SK-N-SH (cell line): ENCODE measurements around the gene WDTC1. TPM values are rescaled to one million over a fixed set of nuclear protein-coding genes. Genes with fewer than 3 reads are reported as not detected.

ENCODE experiments used
- CTCF ChIA-PET: fragments of 300-600, 350-600 bp; formaldehyde crosslinking; extraction: SDS; loops from one replicate; lab custom pipeline; 2021; lab: Yijun Ruan, JAX
- POLR2A ChIA-PET: fragments of 350-600 bp; sonication (Branson Sonifier 250); formaldehyde crosslinking; extraction: SDS; loops from one replicate; lab custom pipeline; 2020; ENCODE audit warnings: antibody characterized with exemption, inconsistent platforms; lab: Yijun Ruan, JAX
- DNase-seq: peaks from one replicate; pipeline ENCODE4 v3.0.0; 2012
- H2AFZ ChIP-seq: fragments of 200-600 bp; sonication (generic); 2 replicates; pipeline ENCODE4 v1.8.1; 2016; ENCODE audit warnings: antibody characterized with exemption, mild to moderate bottlenecking, low read depth
- H3F3A ChIP-seq: fragments of 200-600 bp; sonication (generic); replicated peaks from 2 replicates; pipeline ENCODE3; 2016; ENCODE audit warnings: antibody characterized with exemption, mild to moderate bottlenecking; ENCODE audit not compliant: insufficient read depth
- H3K27ac ChIP-seq, 2 experiments: fragments of 200-500 bp in 1 of 2; fragments of 200-600 bp in 1 of 2; sonication (Bioruptor generic) in 1 of 2; sonication (generic), shearing (Covaris generic) in 1 of 2; 2 replicates each; pipeline versions ENCODE4 v1.5.1 to v1.6.1; 2014 to 2016; ENCODE audit warnings: low read depth in 2 of 2, inconsistent platforms in 1 of 2, low read length in 1 of 2, mild to moderate bottlenecking in 1 of 2, mixed read lengths in 1 of 2
- H3K27me3 ChIP-seq: fragments of 200-600 bp; sonication (generic), shearing (Covaris generic); 2 replicates; pipeline ENCODE4 v1.6.1; 2016; ENCODE audit warnings: mixed run types; ENCODE audit not compliant: insufficient read depth
- H3K36me3 ChIP-seq, 2 experiments: fragments of 200-500 bp in 1 of 2; fragments of 200-600 bp in 1 of 2; sonication (Bioruptor generic) in 1 of 2; sonication (generic) in 1 of 2; replicated peaks in 1 of 2; 2 replicates each; pipeline versions ENCODE3 to v1.5.1; 2014 to 2016; ENCODE audit warnings: low read length in 1 of 2, mild to moderate bottlenecking in 1 of 2; ENCODE audit not compliant: insufficient read depth in 2 of 2, control insufficient read depth in 1 of 2
- H3K4me1 ChIP-seq, 2 experiments: fragments of 200-500 bp in 1 of 2; fragments of 200-600 bp in 1 of 2; sonication (Bioruptor generic) in 1 of 2; sonication (generic), shearing (Covaris generic) in 1 of 2; 2 replicates each; pipeline versions ENCODE4 v1.5.1 to v1.6.1; 2014 to 2016; ENCODE audit warnings: low read depth in 1 of 2, low read length in 1 of 2, mixed run types in 1 of 2; ENCODE audit not compliant: insufficient read depth in 2 of 2, control insufficient read depth in 1 of 2
- H3K4me2 ChIP-seq: fragments of 200-600 bp; sonication (generic), shearing (Covaris generic); 2 replicates; pipeline ENCODE4 v1.6.1; 2017; ENCODE audit warnings: mixed run types
- H3K4me3 ChIP-seq, 2 experiments: fragments of 200-500 bp in 1 of 2; fragments of 200-600 bp in 1 of 2; sonication (Bioruptor generic) in 1 of 2; sonication (generic), shearing (Covaris generic) in 1 of 2; 2 replicates each; pipeline versions ENCODE4 v1.5.1 to v1.8.1; 2014 to 2016; ENCODE audit warnings: low read depth in 2 of 2, inconsistent platforms in 1 of 2, low read length in 1 of 2, mild to moderate bottlenecking in 1 of 2, mixed read lengths in 1 of 2, moderate library complexity in 1 of 2
- H3K79me2 ChIP-seq: fragments of 200-600 bp; sonication (generic); 2 replicates; pipeline ENCODE4 v1.8.1; 2017; ENCODE audit warnings: mild to moderate bottlenecking; ENCODE audit not compliant: insufficient read depth
- H3K9ac ChIP-seq: fragments of 200-600 bp; sonication (generic); 2 replicates; pipeline ENCODE4 v1.6.1; 2017; ENCODE audit warnings: mixed run types
- H3K9me2 ChIP-seq: fragments of 200-600 bp; sonication (generic); 2 replicates; pipeline ENCODE4 v1.6.1; 2017; ENCODE audit warnings: mixed run types
- H3K9me3 ChIP-seq: fragments of 200-600 bp; sonication (generic); 2 replicates; pipeline ENCODE4 v1.6.1; 2017; ENCODE audit warnings: mixed run types, mild to moderate bottlenecking, moderate library complexity
- H4K20me1 ChIP-seq: fragments of 200-600 bp; sonication (generic); 2 replicates; pipeline ENCODE4 v1.6.1; 2017; ENCODE audit warnings: mild to moderate bottlenecking, mixed run types; ENCODE audit not compliant: insufficient read depth
- CTCF ChIP-seq: fragments of 200-600 bp; sonication (generic); IDR thresholded peaks from 2 replicates; pipeline ENCODE4 v1.6.1; 2017; ENCODE audit warnings: antibody characterized with exemption, mild to moderate bottlenecking, moderate library complexity
- EZH2phosphoT487 ChIP-seq: fragments of 200-600 bp; sonication (generic); IDR thresholded peaks from 2 replicates; pipeline ENCODE4 v1.6.1; 2017; ENCODE audit warnings: low read depth, mixed run types, mild to moderate bottlenecking, antibody characterized with exemption, moderate library complexity, borderline replicate concordance
- GATA2 ChIP-seq: sonication (generic); formaldehyde crosslinking; IDR thresholded peaks from 2 replicates; pipeline ENCODE4 v1.5.0; 2020; ENCODE audit warnings: mild to moderate bottlenecking, missing genetic modification reagents
- IRF3 ChIP-seq: fragments of 150-350 bp; IDR thresholded peaks from 2 replicates; pipeline ENCODE4 v1.6.1; 2016; ENCODE audit warnings: mild to moderate bottlenecking, low read depth, low read length
- MAX ChIP-seq: IDR thresholded peaks from 2 replicates; pipeline ENCODE4 v1.4.0; 2012; ENCODE audit warnings: low read depth
- MXI1 ChIP-seq: IDR thresholded peaks from 2 replicates; pipeline ENCODE4 v1.6.1; 2012; ENCODE audit warnings: mild to moderate bottlenecking, low read depth, low read length, improper control_type of control experiment
- NFIC ChIP-seq: IDR thresholded peaks from 2 replicates; pipeline ENCODE4 v1.4.0; 2012; ENCODE audit warnings: borderline replicate concordance
- NRF1 ChIP-seq: IDR thresholded peaks from 2 replicates; pipeline ENCODE4 v1.6.1; 2012; ENCODE audit warnings: low read depth, mild to moderate bottlenecking, low read length
- POLR2AphosphoS5 ChIP-seq: IDR thresholded peaks from 2 replicates; pipeline ENCODE4 v1.6.1; 2012; ENCODE audit warnings: low read depth, low read length
- RCOR1 ChIP-seq: fragments of 150-350 bp; IDR thresholded peaks from 2 replicates; pipeline ENCODE4 v1.6.1; 2017; ENCODE audit warnings: antibody characterized with exemption, low read length
- RXRA ChIP-seq: IDR thresholded peaks from 2 replicates; pipeline ENCODE4 v1.4.0; 2012; ENCODE audit warnings: low read depth, mild to moderate bottlenecking, borderline replicate concordance
- SIN3A ChIP-seq: IDR thresholded peaks from 2 replicates; pipeline ENCODE4 v1.6.1; 2012; ENCODE audit warnings: low read depth, mild to moderate bottlenecking, low read length, moderate library complexity, borderline replicate concordance
- TAF1 ChIP-seq: IDR thresholded peaks from 2 replicates; pipeline ENCODE4 v1.6.1; 2012; ENCODE audit warnings: low read depth, mild to moderate bottlenecking, low read length, moderate library complexity, borderline replicate concordance
- TCF12 ChIP-seq: IDR thresholded peaks from 2 replicates; pipeline ENCODE4 v1.4.0; 2012
- TEAD4 ChIP-seq: IDR thresholded peaks from 2 replicates; pipeline ENCODE4 v1.4.0; 2012; ENCODE audit warnings: mild to moderate bottlenecking, borderline replicate concordance; ENCODE audit not compliant: insufficient read depth
- USF1 ChIP-seq: IDR thresholded peaks from 2 replicates; pipeline ENCODE4 v1.4.0; 2012; ENCODE audit warnings: low read depth, borderline replicate concordance
- USF2 ChIP-seq: fragments of 150-350 bp; IDR thresholded peaks from 2 replicates; pipeline ENCODE4 v1.6.1; 2017; ENCODE audit warnings: antibody characterized with exemption, low read length, low read depth, borderline replicate concordance
- YY1 ChIP-seq: IDR thresholded peaks from 2 replicates; pipeline ENCODE4 v1.4.0; 2012; ENCODE audit warnings: low read depth, mild to moderate bottlenecking
- WGBS: methylation state at CpG from one replicate; pipeline ENCODE4 v1.1.6; 2017; ENCODE audit warnings: low lambda C conversion rate; 5-methylcytosine and 5-hydroxymethylcytosine counted together
- polyA plus RNA-seq, 3 experiments: library from polyadenylated mRNA; depleted of rRNA; stranded (reverse); fragments of >200 nt; gene quantifications; 2 replicates each; pipeline ENCODE4 v1.2.3, GENCODE V29; 2012

WDTC1 gene
- polyA plus RNA-seq, 1 of the 3 experiments (the other 2 are of a cell fraction): 12.0 TPM

- TF ChIP-seq USF2: no peak
- no peak for TF ChIP-seq TAF1
- no peak for TF ChIP-seq RCOR1
- TF ChIP-seq TEAD4: no peak
Observed at GRCh38 chr1:27227765-27228164, 6.7 kb upstream of the WDTC1 start (continued).

GRCh38 chr1:27233667-27234048 is 774 bp upstream of the WDTC1 start:
- no peak overlapping the region for H3K9ac ChIP-seq
- CTCF ChIA-PET: interaction anchor here (1.5 kb wide), 1 partner anchor 51 kb away, joined by 3 read pairs; no protein-coding TSS in a partner anchor
- H3K9me2 ChIP-seq: no peaks in the 10 kb centered on the region

More at GRCh38 chr1:27233667-27234048, 774 bp upstream of the WDTC1 start:
- peak overlapping the region; percentile 73 for H3K4me2 ChIP-seq
- no peaks in the 10 kb centered on the region for H3K36me3 ChIP-seq
- TF ChIP-seq SIN3A: no peak
- no peak for TF ChIP-seq TCF12
- no peak for TF ChIP-seq EZH2phosphoT487
- no peak for TF ChIP-seq RXRA
- no peak for TF ChIP-seq USF2
- no peak for TF ChIP-seq NFIC
- TF ChIP-seq YY1: no peak
- TF ChIP-seq USF1: no peak
- TF ChIP-seq MAX: no peak
- no peak for TF ChIP-seq NRF1
- TF ChIP-seq CTCF: no peak
- no peak for TF ChIP-seq IRF3
- no peak for TF ChIP-seq MXI1
- no peak for TF ChIP-seq GATA2 (CRISPR knock-in tag)
- TF ChIP-seq POLR2AphosphoS5: no peak
- peaks cover 29% of the 10 kb centered on the region for H3K79me2 ChIP-seq
- H4K20me1 ChIP-seq: no peaks in the 10 kb centered on the region
- 74% methylated on average over 9 of the region's 9 CpGs for WGBS
- no peaks in the 10 kb centered on the region for H3F3A ChIP-seq
- H3K4me1 ChIP-seq: peaks cover 8 to 15% of the 10 kb centered on the region in 2 experiments; a peak in 3 of 4 replicates
- DNase-seq: no peak
- no peaks in the 10 kb centered on the region for H3K27me3 ChIP-seq
- H3K27ac ChIP-seq: peak overlapping the region in 1 of 2 experiments; percentile 18; a peak in 1 of 4 replicates
- H3K9me3 ChIP-seq: no peaks in the 10 kb centered on the region
- peak overlapping the region; percentile 99 for H2AFZ ChIP-seq
- POLR2A ChIA-PET: interaction anchor here (0.6 kb wide), 1 partner anchor 79 kb away, joined by 3 read pairs; the partner anchor contains the start of gene SLC9A1
- H3K4me3 ChIP-seq: peak overlapping the region; percentile 42 to 44; a peak in 3 of 4 replicates
